Neural crest cell (in vitro differentiated cells): ENCODE results near the gene SFTPB. TPM values are rescaled to one million over a fixed set of nuclear protein-coding genes. Genes with fewer than 3 reads are reported as not detected.

ENCODE experiments used
- DNase-seq: peaks from one replicate; pipeline ENCODE4 v3.0.0; 2021; ENCODE audit warnings: low read depth, mixed read lengths, low spot score
- H3K27ac Mint-ChIP-seq: one replicate; pipeline ENCODE4 v1.8.0; 2021; ENCODE audit warnings: mild to moderate bottlenecking, mixed read lengths; ENCODE audit not compliant: unreplicated experiment
- H3K27me3 Mint-ChIP-seq: 2 replicates; pipeline ENCODE4 v1.8.0; 2021; ENCODE audit warnings: low read depth, mild to moderate bottlenecking, mixed read lengths
- H3K36me3 Mint-ChIP-seq: 2 replicates; pipeline ENCODE4 v1.8.0; 2021; ENCODE audit warnings: low read depth, mild to moderate bottlenecking, mixed read lengths
- H3K4me1 Mint-ChIP-seq: 2 replicates; pipeline ENCODE4 v1.8.0; 2021; ENCODE audit warnings: mixed read lengths
- H3K4me3 Mint-ChIP-seq: one replicate; pipeline ENCODE4 v1.8.0; 2021; ENCODE audit warnings: mild to moderate bottlenecking, mixed read lengths
- H3K9me3 Mint-ChIP-seq: 2 replicates; pipeline ENCODE4 v1.8.0; 2021; ENCODE audit warnings: mixed read lengths
- total RNA-seq: library from RNA; stranded (reverse); gene quantifications from 2 replicates; pipeline ENCODE4 v1.2.1, GENCODE V29; 2021
- TF ChIP-seq, protein P1 (sequence below): fragments of 200-600 bp; sonication (generic); conservative IDR thresholded peaks from 2 replicates; pipeline ENCODE4 v1.5.0; 2021; ENCODE audit warnings: antibody characterized with exemption, mild to moderate bottlenecking

Gene SFTPB
- total RNA-seq, 1 donor from 2014 or later: not detected

- Mint-ChIP-seq H3K4me3 (no peak overlapping the region), H3K4me1 (peaks cover 9% of the 10 kb centered on the region), H3K27ac (no peak overlapping the region)
Observed at GRCh38 chr2:85705680-85706039, 37.7 kb upstream of the SFTPB start.

DNA sequence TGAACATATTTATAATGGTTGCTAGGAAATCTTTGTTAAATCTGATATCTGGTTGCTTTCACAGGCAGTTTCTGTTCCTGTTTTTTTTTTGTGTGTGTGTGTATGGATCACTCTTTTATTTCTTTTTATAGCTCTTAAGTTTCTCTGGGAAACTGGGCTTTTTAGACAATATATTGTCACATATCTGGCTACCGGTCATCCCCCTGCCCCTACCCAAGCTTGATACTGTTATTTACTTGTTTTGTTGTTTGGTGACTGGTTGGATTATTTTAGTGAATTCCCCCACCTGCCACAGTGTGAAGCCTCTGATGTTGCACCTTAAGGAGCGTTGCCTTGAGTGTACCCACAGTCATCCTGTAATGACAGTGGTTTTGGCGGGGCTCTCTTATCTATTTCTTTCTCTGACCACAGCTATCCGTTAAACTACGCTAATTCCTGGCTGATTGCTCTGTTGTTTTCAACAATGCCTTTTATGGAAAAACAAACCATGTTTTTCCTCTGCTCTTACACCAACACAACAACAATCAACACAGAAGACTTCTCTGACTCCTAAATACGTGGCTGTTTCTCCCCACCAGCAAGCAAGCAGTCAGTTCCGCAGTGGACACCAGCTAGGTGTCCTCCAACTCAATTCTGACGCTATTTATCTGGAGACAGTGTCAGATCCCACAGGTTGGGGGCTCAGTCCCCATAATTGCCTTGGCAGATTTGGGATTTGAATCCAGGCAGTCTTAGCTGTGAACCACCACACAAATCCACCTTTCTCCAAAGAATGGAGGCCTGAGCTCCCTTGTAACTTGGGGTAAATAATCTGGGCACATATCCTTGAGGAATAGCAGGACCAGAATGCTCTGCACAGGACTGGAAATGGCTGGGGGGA, 37.0 kb upstream of the SFTPB start:
- Mint-ChIP-seq H3K36me3 (no peaks in the 10 kb centered on the region), H3K27ac (no peak overlapping the region), H3K9me3 (no peaks in the 10 kb centered on the region), H3K4me1 (peaks cover 9% of the 10 kb centered on the region), H3K4me3 (no peak overlapping the region), H3K27me3 (peaks cover 35% of the 10 kb centered on the region)
- no peak for DNase-seq
- TF ChIP-seq, protein P1, sequence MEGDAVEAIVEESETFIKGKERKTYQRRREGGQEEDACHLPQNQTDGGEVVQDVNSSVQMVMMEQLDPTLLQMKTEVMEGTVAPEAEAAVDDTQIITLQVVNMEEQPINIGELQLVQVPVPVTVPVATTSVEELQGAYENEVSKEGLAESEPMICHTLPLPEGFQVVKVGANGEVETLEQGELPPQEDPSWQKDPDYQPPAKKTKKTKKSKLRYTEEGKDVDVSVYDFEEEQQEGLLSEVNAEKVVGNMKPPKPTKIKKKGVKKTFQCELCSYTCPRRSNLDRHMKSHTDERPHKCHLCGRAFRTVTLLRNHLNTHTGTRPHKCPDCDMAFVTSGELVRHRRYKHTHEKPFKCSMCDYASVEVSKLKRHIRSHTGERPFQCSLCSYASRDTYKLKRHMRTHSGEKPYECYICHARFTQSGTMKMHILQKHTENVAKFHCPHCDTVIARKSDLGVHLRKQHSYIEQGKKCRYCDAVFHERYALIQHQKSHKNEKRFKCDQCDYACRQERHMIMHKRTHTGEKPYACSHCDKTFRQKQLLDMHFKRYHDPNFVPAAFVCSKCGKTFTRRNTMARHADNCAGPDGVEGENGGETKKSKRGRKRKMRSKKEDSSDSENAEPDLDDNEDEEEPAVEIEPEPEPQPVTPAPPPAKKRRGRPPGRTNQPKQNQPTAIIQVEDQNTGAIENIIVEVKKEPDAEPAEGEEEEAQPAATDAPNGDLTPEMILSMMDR: no peak

More at GRCh38 chr2:85705680-85706039, 37.7 kb upstream of the SFTPB start:
- DNase-seq: no peak
- Mint-ChIP-seq H3K36me3 (no peaks in the 10 kb centered on the region), H3K9me3 (no peaks in the 10 kb centered on the region), H3K27me3 (peaks cover 35% of the 10 kb centered on the region)
- TF ChIP-seq, protein P1: no peak

DNA sequence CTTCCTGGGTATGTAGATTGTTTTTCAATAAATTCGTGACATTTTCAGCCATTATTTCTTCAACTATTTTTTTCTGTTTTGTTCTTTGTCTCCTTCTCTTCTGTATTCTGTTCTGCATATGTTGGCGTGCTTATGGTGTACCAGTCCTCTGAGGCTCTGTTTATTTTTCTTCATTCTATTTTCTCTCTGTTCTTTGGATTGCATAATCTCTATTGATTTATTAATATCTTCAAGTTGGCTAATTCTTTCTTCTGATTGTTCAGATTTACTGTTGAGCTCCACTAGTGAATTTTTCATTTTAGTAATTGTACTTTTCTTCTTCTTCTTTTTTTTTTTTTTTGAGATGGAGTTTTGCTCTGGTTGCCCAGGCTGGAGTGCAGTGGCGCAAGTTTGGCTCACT, 36.0 kb upstream of the SFTPB start:
- Mint-ChIP-seq H3K27ac (no peak overlapping the region), H3K27me3 (peaks cover 28% of the 10 kb centered on the region), H3K9me3 (no peaks in the 10 kb centered on the region), H3K36me3 (no peaks in the 10 kb centered on the region), H3K4me3 (no peak overlapping the region), H3K4me1 (peaks cover 9% of the 10 kb centered on the region)
- TF ChIP-seq, protein P1: no peak
- no peak for DNase-seq

DNA sequence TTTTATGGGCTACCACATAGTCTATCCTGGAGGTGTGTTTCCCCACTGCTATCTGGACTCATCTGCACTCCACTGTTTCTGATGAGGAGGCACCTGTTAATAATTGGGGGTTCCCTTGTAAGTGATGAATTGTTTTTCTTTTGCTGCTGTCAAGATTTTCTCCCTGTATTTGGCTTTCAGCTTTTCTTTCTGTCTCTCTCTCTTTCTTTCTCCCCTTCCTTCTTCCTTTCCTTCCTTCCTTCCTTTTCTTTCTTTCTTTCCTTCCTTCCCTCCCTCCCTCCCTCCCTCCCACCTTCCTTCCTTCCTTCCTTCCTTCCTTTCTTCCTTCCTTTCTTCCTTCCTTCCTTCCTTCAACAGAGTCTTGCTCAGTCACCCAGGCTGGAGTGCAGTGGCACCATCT, 35.3 kb upstream of the SFTPB start:
- no peak for DNase-seq

DNA sequence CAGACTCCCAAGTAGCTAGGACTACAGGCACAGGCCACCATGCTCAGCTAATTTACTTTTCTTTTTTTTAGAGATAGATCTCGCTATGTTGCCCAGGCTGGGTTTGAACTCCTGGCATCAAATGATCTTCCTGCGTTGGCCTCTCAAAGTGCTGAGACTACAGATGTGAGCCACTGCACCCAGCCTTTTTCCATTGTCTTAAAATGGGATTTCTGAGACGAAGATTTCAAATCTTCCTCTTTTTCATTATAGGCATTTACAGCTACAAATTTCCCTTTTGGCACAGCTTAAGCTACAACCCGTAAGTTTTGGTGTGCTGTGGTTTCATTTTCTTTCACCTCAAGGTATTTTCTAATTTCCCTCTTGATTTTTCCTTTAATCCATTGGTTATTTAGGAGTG, 34.8 kb upstream of the SFTPB start:
- no peak for DNase-seq
- TF ChIP-seq, protein P1: no peak
- peaks cover 20% of the 10 kb centered on the region for H3K27me3 Mint-ChIP-seq
- no peaks in the 10 kb centered on the region for H3K36me3 Mint-ChIP-seq
- H3K9me3 Mint-ChIP-seq: no peaks in the 10 kb centered on the region
- H3K4me1 Mint-ChIP-seq: peaks cover 9% of the 10 kb centered on the region
- no peak overlapping the region for H3K4me3 Mint-ChIP-seq
- H3K27ac Mint-ChIP-seq: no peak overlapping the region

More for the DNA sequence above, 35.3 kb upstream of the SFTPB start:
- no peaks in the 10 kb centered on the region for H3K9me3 Mint-ChIP-seq
- H3K36me3 Mint-ChIP-seq: no peaks in the 10 kb centered on the region
- H3K27ac Mint-ChIP-seq: no peak overlapping the region
- no peak overlapping the region for H3K4me3 Mint-ChIP-seq
- peaks cover 24% of the 10 kb centered on the region for H3K27me3 Mint-ChIP-seq
- H3K4me1 Mint-ChIP-seq: peaks cover 9% of the 10 kb centered on the region
- TF ChIP-seq, protein P1: no peak
